Adrenal gland (tissue), 12 donors: ENCODE measurements around the gene MRPL50. TPM values are rescaled to one million over a fixed set of nuclear protein-coding genes. Genes with fewer than 3 reads are reported as not detected.

ENCODE experiments used
- DNase-seq, 7 donors: peaks; one replicate each; pipeline ENCODE4 v3.0.0-alpha.2; 2019 to 2020
- H3K27ac ChIP-seq, 5 donors: fragments of 200-600 bp; sonication (generic) in 4 of 5; 1 replicate in 3 of 5; 2 replicates in 2 of 5; pipeline versions ENCODE4 v1.5.1 to v1.8.0; 2016 to 2020; ENCODE audit warnings: mild to moderate bottlenecking in 1 of 5
- H3K27me3 ChIP-seq: fragments of 200-600 bp; 2 replicates; pipeline ENCODE4 v1.8.0; 2021
- H3K36me3 ChIP-seq, 2 donors: fragments of 200-600 bp; replicated peaks in 1 of 2; 1 replicate in 1 of 2; 2 replicates in 1 of 2; pipeline versions ENCODE4 v1.5.1 to v1.8.0; 2018 to 2022
- H3K4me1 ChIP-seq, 2 donors: fragments of 200-600 bp; replicated peaks in 1 of 2; 1 replicate in 1 of 2; 2 replicates in 1 of 2; pipeline versions ENCODE4 v1.5.1 to v1.8.0; 2018 to 2021
- H3K4me3 ChIP-seq, 4 donors: fragments of 200-600 bp; sonication (generic) in 3 of 4; one replicate each; pipeline ENCODE4 v1.5.1; 2016 to 2018
- H3K9me3 ChIP-seq, 3 donors: fragments of 200-600 bp; sonication (generic) in 1 of 3; replicated peaks in 1 of 3; 1 replicate in 2 of 3; 2 replicates in 1 of 3; pipeline versions ENCODE4 v1.5.1 to v1.8.0; 2016 to 2021
- POLR2A ChIP-seq, 2 donors: fragments of 450-650 bp; IDR thresholded peaks; one replicate each; pipeline ENCODE4 v1.6.1; 2017; ENCODE audit warnings: antibody characterized with exemption in 2 of 2, mild to moderate bottlenecking in 2 of 2, moderate library complexity in 1 of 2
- WGBS, 4 donors: extraction: QIAGEN DNeasy Blood & Tissue Kit in 2 of 4; methylation state at CpG; one replicate each; pipeline versions ENCODE4 v1.1.5 to v1.1.7; 2013 to 2017; 5-methylcytosine and 5-hydroxymethylcytosine counted together
- intact Hi-C, 2 donors: fragments of 100-400 bp; cut with DNase I; formaldehyde crosslinking; loops; one replicate each; pipeline versions ENCODE4 v1.14.1 to v1.15.0; 2022 to 2023
- polyA plus RNA-seq, 3 donors: library from polyadenylated mRNA; stranded (reverse); fragments of 200-250 nt in 2 of 3; fragments of 350-450 nt in 1 of 3; fragmentation: Illumina TruSeq in 1 of 3; extraction: RNeasy Lipid Tissue Mini Kit (QIAGEN cat#74804) in 1 of 3; gene quantifications; one replicate each; pipeline ENCODE4 v1.2.3, GENCODE V29; 2013 to 2014
- total RNA-seq, 9 donors: library from RNA; depleted of rRNA in 4 of 9; stranded (reverse); fragments of >200 nt in 4 of 9; fragments of 120-200 nt in 1 of 9; fragmentation: NEBNext Ultra II Directional in 1 of 9; extraction: Animal tissue kit (Norgen Biotek cat#: 25700) in 1 of 9; gene quantifications; one replicate each; pipeline versions ENCODE4 v1.1.0 to v1.2.4, GENCODE V29; 2013 to 2023
- TF ChIP-seq, protein P1 (sequence below), 6 experiments: fragments of 450-650 bp in 4 of 6; fragments of 200-600 bp in 2 of 6; sonication (generic) in 1 of 6; IDR thresholded peaks; 1 replicate in 5 of 6; 2 replicates in 1 of 6; pipeline versions ENCODE4 v1.5.1 to v1.8.0; 2016 to 2021; ENCODE audit warnings: antibody characterized with exemption in 6 of 6, mild to moderate bottlenecking in 2 of 6, moderate library complexity in 1 of 6
- donor health status: healthy with polysubstance abuse.
- donor health status: Bipolar disorder and iron deficiency.
- donor health status: DM: yes; HTN: yes; CAD: no.
- donor health status: DM: no; HTN: no; CAD: no.
- donor health status: DM: no; HTN: no; CAD: no.
- donor health status: DM: yes; HTN: yes; CAD: no.

MRPL50 gene
- total and polyA plus RNA-seq, 12 donors: 8.4 to 48.5 (median 15.9) TPM

DNA sequence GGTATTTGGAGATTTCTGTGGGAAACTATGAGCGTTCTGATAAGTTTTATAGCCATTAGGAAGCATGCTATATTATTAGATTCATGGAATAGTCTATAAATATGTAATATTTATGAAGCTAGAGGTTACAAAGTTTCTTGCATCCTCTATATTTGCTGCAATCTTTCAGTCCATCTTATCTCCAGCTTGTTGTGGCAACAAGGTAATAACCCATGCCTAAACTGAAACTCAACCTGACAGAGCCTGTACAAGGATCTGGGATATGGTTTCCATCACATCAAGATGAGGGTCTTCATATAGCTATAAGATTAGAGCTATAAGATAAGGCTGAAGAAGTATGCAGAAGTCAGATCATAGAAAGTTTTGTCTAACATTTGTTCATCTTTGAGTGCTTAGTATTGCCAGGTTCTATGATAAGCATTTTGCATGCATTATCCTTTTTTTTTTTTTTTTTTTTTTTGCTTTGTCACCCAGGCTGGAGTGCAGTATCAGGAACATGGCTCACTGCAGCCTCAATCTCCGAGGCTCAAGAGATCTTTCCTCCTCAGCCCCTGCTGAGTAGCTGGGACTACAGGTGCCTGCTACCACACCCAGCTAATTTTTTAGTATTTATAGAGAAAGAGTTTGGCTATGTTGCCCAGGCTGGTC, 28.4 kb downstream of the MRPL50 start:
- Histone ChIP-seq H3K4me1 (no peaks in the 10 kb centered on the region), H3K4me3 (no peak overlapping the region), H3K9me3 (no peaks in the 10 kb centered on the region), H3K27me3 (no peaks in the 10 kb centered on the region), H3K27ac (no peak overlapping the region), H3K36me3 (no peaks in the 10 kb centered on the region)
- intact Hi-C loops: no loop called here
- WGBS, 4 donors: 66 to 81% (median 69%) methylated on average over 2 of the region's 2 CpGs
- DNase-seq: no peak
- TF ChIP-seq POLR2A (IDR thresholded peaks at IDR 0.05): no peak
- TF ChIP-seq, protein P1, sequence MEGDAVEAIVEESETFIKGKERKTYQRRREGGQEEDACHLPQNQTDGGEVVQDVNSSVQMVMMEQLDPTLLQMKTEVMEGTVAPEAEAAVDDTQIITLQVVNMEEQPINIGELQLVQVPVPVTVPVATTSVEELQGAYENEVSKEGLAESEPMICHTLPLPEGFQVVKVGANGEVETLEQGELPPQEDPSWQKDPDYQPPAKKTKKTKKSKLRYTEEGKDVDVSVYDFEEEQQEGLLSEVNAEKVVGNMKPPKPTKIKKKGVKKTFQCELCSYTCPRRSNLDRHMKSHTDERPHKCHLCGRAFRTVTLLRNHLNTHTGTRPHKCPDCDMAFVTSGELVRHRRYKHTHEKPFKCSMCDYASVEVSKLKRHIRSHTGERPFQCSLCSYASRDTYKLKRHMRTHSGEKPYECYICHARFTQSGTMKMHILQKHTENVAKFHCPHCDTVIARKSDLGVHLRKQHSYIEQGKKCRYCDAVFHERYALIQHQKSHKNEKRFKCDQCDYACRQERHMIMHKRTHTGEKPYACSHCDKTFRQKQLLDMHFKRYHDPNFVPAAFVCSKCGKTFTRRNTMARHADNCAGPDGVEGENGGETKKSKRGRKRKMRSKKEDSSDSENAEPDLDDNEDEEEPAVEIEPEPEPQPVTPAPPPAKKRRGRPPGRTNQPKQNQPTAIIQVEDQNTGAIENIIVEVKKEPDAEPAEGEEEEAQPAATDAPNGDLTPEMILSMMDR (IDR thresholded peaks at IDR 0.05): no peak

GRCh38 chr9:101369286-101369685, 29.1 kb downstream of the MRPL50 start:
- no peak for DNase-seq
- H3K9me3 ChIP-seq: no peaks in the 10 kb centered on the region
- WGBS, 4 donors: 81 to 92% (median 88%) methylated on average over 2 of the region's 2 CpGs
- H3K27ac ChIP-seq: no peak overlapping the region
- TF ChIP-seq POLR2A (IDR thresholded peaks at IDR 0.05): no peak
- TF ChIP-seq, protein P1 (IDR thresholded peaks at IDR 0.05): no peak
- H3K4me1 ChIP-seq: no peaks in the 10 kb centered on the region
- H3K4me3 ChIP-seq: no peak overlapping the region
- no peaks in the 10 kb centered on the region for H3K27me3 ChIP-seq
- no peaks in the 10 kb centered on the region for H3K36me3 ChIP-seq
- intact Hi-C loops: no loop called here

- Histone ChIP-seq H3K4me3 (no peak overlapping the region), H3K9me3 (no peaks in the 10 kb centered on the region), H3K4me1 (no peaks in the 10 kb centered on the region), H3K36me3 (no peaks in the 10 kb centered on the region), H3K27ac (no peak overlapping the region), H3K27me3 (no peaks in the 10 kb centered on the region)
- WGBS, 4 donors: 95 to 100% (median 95%) methylated on average over 3 of the region's 3 CpGs
- no peak for DNase-seq
- no peak for TF ChIP-seq POLR2A (IDR thresholded peaks at IDR 0.05)
- TF ChIP-seq, protein P1 (IDR thresholded peaks at IDR 0.05): no peak
- intact Hi-C loops: no loop called here
Observed at GRCh38 chr9:101367323-101367722, 31.1 kb downstream of the MRPL50 start.

DNA sequence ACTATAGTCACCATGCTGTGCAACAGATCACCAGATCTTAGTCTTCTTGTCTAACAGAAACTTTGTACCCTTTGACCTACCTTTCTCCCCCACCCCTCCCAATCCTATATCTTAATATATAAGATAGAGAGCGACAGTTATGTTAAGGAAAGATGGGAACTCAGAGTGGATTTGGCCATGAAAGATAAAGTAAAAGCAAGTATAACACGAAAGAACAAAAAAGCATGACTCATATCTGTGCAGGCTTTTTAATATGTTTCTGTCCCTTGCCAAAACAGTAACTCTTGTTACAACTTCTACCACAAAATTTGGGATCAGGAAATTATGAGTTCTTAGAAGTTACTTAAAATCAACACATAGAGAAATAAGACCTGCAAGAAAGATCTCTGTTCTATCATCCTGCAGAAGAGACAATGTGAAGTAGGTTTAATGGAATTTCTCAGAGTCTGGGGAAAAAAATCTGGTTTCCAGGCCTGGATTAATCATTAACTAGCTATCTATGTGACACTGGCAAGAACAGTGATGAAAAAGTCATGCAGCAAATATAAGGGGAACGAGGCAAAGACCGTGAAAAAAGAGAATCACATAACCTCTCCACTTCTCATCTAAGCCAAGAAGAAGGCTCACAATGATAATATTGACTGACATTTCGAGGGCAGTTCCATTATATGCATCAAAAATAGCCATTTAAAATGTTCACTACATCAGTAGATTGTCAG, 32.2 kb downstream of the MRPL50 start:
- intact Hi-C loops: no loop called here
- no peaks in the 10 kb centered on the region for H3K27me3 ChIP-seq
- WGBS, 4 donors: 41 to 49% (median 46%) methylated on average over 5 of the region's 5 CpGs
- H3K9me3 ChIP-seq: no peaks in the 10 kb centered on the region
- H3K27ac ChIP-seq: no peak overlapping the region
- no peak for DNase-seq
- H3K4me1 ChIP-seq: no peaks in the 10 kb centered on the region
- TF ChIP-seq, protein P1 (IDR thresholded peaks at IDR 0.05): no peak
- no peak for TF ChIP-seq POLR2A (IDR thresholded peaks at IDR 0.05)
- H3K36me3 ChIP-seq: no peaks in the 10 kb centered on the region
- no peak overlapping the region for H3K4me3 ChIP-seq
